ENCODE results near the gene CCDC183. TPM values are rescaled to one million over a fixed set of nuclear protein-coding genes. Genes with fewer than 3 reads are reported as not detected.

Gene CCDC183
- total RNA-seq = not detected in 2 replicates

GRCh38 chr9:136796238-136796774, at the start of gene CCDC183:
CCDC183 (plus strand) TSS chr9:136796338; CDS start chr9:136796398, 60 bp downstream.
- POLR2A ChIA-PET = interaction anchor here (1.3 kb wide), 1 partner anchor 11 kb away, joined by 4 read pairs; the partner anchor contains the start of gene RABL6

DNA sequence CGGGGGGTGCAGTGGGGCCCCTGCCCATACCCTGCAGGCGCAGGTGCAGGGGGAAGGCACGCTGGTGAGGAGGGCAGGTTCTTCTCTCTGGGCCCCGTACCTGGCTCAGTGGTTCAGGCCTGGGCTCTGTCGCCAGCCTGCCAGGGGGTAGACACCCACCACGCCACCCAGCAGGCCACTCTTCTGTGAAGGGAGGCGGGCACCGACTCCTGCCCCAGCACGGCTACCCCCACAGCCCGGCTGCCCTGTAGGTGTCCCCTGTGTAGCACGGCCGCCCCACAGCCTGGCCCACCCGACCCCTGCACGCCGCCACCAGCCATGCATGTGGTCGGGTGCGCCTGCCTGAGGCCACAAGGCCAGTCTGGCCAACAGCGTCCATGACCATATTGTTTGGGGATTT, 49.5 kb upstream of the CCDC183 start:
- Mint-ChIP-seq H3K36me3 (ENCODE audit: low read depth) (no peaks in the 10 kb centered on the region), H3K4me3 (no peak overlapping the region)
- CTCF ChIA-PET = no interaction called here

More at GRCh38 chr9:136796238-136796774, at the start of gene CCDC183:
- no peak within 1 kb of the TSS for H3K27ac Mint-ChIP-seq
- H3K4me1 Mint-ChIP-seq = peaks cover 31% of the 10 kb centered on the region
- ATAC-seq (ENCODE audit: low read depth) = no peak
- peaks cover 5% of the 10 kb centered on the region for H3K36me3 Mint-ChIP-seq (ENCODE audit: low read depth)
- no peaks in the 10 kb centered on the region for H3K9me3 Mint-ChIP-seq
- H3K27me3 Mint-ChIP-seq = peaks cover 3% of the 10 kb centered on the region
- intact Hi-C loops (cut with micrococcal nuclease) = loop anchor here (10.0 kb wide), 1 partner anchor 758 kb away; the partner anchor contains the start of genes MRPL41 and PNPLA7
- TF ChIP-seq CTCF (IDR thresholded peaks at IDR 0.05) = no peak
- CTCF ChIA-PET = no interaction called here
- no peak within 1 kb of the TSS for H3K4me3 Mint-ChIP-seq
- no peak for DNase-seq

DNA sequence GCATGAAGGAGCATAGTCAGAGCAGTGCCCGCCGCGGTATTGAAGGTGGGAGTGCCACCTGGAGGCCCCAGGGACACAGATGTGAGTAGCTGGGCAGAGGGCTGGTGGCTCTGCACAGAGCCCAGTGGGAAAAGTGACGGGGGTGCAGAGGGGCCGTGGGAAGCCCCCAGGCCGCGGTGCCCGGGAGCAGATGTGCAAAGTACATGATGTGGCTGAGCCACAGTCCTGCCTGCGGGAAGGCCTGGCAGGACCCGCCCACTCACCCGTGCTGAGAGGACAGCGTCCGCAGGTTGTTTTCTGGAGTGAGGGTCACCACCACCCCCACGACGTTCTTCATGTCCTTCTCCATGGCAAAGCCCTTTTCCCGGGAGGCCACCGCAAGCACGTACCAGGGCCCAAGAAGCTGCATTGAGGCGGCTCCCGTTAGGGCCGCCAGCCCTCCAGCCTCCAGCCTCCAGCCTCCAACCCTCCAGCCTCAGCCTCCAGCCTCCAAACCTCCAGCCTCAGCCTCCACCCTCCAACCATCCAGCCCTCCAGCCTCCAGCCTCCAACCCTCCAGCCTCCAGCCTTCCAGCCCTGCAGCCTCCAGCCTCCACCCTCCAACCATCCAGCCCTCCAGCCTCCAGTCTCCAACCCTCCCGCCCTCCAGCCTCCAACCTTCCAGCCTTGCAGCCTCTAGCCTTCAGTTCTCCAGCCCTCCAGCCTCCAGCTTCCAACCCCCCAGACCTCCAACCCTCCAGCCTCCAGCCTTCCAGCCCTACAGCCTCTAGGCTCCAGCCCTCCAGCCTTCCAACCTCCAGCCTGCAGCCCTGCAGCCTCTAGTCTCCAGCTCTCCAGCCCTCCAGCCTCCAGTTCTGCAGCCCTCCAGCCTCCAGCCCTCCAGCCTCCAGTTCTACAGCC, 48.7 kb upstream of the CCDC183 start:
- H3K9me3 Mint-ChIP-seq = peaks cover 7% of the 10 kb centered on the region
- H3K4me3 Mint-ChIP-seq = no peak overlapping the region
- no peak for TF ChIP-seq CTCF (IDR thresholded peaks at IDR 0.05)
- ATAC-seq (ENCODE audit: low read depth) = no peak
- ChIA-PET POLR2A (interaction anchor here (0.7 to 7.6 kb wide), 3 partner anchors 11 to 24 kb away, joined by 3 to 112 read pairs (median 37); partner anchors contain the start of gene LCN8), CTCF (no interaction called here)
- H3K27me3 Mint-ChIP-seq = no peaks in the 10 kb centered on the region
- peaks cover 3% of the 10 kb centered on the region for H3K36me3 Mint-ChIP-seq (ENCODE audit: low read depth)
- intact Hi-C loops (cut with micrococcal nuclease) = no loop called here
- H3K4me1 Mint-ChIP-seq = peaks cover 57% of the 10 kb centered on the region
- DNase-seq = no peak
- H3K27ac Mint-ChIP-seq = no peak overlapping the region

More for the DNA sequence above, 49.5 kb upstream of the CCDC183 start:
- POLR2A ChIA-PET = interaction anchor here (7.6 kb wide), 1 partner anchor 17 kb away, joined by 112 read pairs; no protein-coding TSS in a partner anchor
- DNase-seq (no peak), ATAC-seq (ENCODE audit: low read depth) (no peak)
- Mint-ChIP-seq H3K27ac (no peak overlapping the region), H3K27me3 (no peaks in the 10 kb centered on the region), H3K9me3 (peaks cover 1% of the 10 kb centered on the region), H3K4me1 (peaks cover 62% of the 10 kb centered on the region)
- no peak for TF ChIP-seq CTCF (IDR thresholded peaks at IDR 0.05)
- intact Hi-C loops (cut with micrococcal nuclease) = no loop called here

- ATAC-seq (ENCODE audit: low read depth) = no peak
- Mint-ChIP-seq H3K9me3 (peaks cover 10% of the 10 kb centered on the region), H3K4me3 (peak within 1 kb of the TSS; percentile 44)
Observed at GRCh38 chr9:136748201-136748600, 47.9 kb upstream of the CCDC183 start, which contains the start of gene LCN6. LCN6 (minus strand) TSS chr9:136748525; CDS start chr9:136748483, 42 bp downstream.

More at GRCh38 chr9:136748201-136748600, 47.9 kb upstream of the CCDC183 start, which contains the start of gene LCN6:
- POLR2A ChIA-PET = interaction anchor here (4.0 to 7.6 kb wide), 2 partner anchors 10 to 19 kb away, joined by 37 to 112 read pairs; partner anchors contain the start of gene LCN8
- intact Hi-C loops (cut with micrococcal nuclease) = no loop called here
- DNase-seq = no peak
- Mint-ChIP-seq H3K27me3 (no peaks in the 10 kb centered on the region), H3K27ac (peak within 1 kb of the TSS; percentile 91), H3K36me3 (ENCODE audit: low read depth) (peaks cover 6% of the 10 kb centered on the region), H3K4me1 (peaks cover 53% of the 10 kb centered on the region)
- CTCF ChIA-PET = no interaction called here
- TF ChIP-seq CTCF (IDR thresholded peaks at IDR 0.05) = no peak
